Activated CD8-positive, alpha-beta T cell treated with anti-CD3 and anti-CD28 coated beads, Interleukin-2, amount 10 ng/mL, durations not matched to agents 7 days and 5 days (primary cell): Measurements from ENCODE around the gene UBAC2. TPM values are rescaled to one million over a fixed set of nuclear protein-coding genes. Genes with fewer than 3 reads are reported as not detected.

Source experiments
- ATAC-seq: fragments of 150-1000 bp; cut with Tn5 transposase; one replicate; pipeline ENCODE4 v1.10.0; 2021; ENCODE audit warnings: moderate library complexity
- CTCF ChIA-PET: fragments of 350-600 bp; sonication (Branson Sonifier 250); formaldehyde crosslinking; loops from one replicate; lab custom pipeline; 2021; ENCODE audit warnings: antibody characterized with exemption; lab: Charles Lee
- POLR2A ChIA-PET: fragments of 350-600 bp; sonication (Branson Sonifier 250); formaldehyde crosslinking; loops from one replicate; lab custom pipeline; 2021; ENCODE audit warnings: antibody characterized with exemption; lab: Charles Lee
- DNase-seq: peaks from one replicate; pipeline ENCODE4 v3.0.0-alpha.2; 2020
- H3K27ac Mint-ChIP-seq: one replicate; pipeline ENCODE4 v1.8.0; 2021; ENCODE audit warnings: mild to moderate bottlenecking, mixed read lengths
- H3K27me3 Mint-ChIP-seq: one replicate; pipeline ENCODE4 v1.8.0; 2021; ENCODE audit warnings: low read depth, mixed read lengths
- H3K36me3 Mint-ChIP-seq: one replicate; pipeline ENCODE4 v1.8.0; 2021; ENCODE audit warnings: low read depth, mixed read lengths
- H3K4me1 Mint-ChIP-seq: one replicate; pipeline ENCODE4 v1.8.0; 2021; ENCODE audit warnings: low read depth, mixed read lengths
- H3K4me3 Mint-ChIP-seq: one replicate; pipeline ENCODE4 v1.8.0; 2021; ENCODE audit warnings: mild to moderate bottlenecking, mixed read lengths
- H3K9me3 Mint-ChIP-seq: one replicate; pipeline ENCODE4 v1.8.0; 2022; ENCODE audit warnings: mixed read lengths; ENCODE audit not compliant: insufficient read depth
- total RNA-seq, 2 experiments: library from RNA; stranded (reverse); gene quantifications; one replicate each; pipeline ENCODE4 v1.2.3, GENCODE V29; 2021

UBAC2 gene
- total RNA-seq, 2 experiments from 2014 or later: 67.4 to 71.2 TPM

DNA sequence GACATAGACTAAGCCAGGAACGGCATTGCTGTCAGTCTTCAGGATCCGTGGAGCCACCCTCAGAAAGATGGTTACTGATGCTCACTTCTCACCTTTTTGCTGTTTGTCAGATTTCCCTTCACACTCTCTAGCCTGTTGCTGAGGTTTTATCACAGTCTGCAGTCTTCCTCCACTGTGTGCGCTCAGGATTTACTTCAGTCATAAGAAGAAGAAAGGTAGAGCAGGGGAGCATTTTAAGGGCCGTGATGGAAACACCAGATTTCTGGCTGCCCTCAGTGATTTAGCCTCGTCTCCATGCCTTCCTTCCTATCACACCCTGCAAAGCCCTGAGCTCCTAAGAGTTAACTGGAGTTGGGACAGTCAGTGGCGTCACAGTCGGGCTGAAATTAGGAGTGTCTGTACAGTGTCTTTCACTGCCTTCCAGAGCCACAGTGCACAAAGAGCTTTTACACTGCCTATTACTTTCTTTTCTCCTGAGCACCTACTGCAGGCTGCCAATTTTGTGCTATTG is 166.5 kb downstream of the UBAC2 start:
- H3K9me3 Mint-ChIP-seq: no peaks in the 10 kb centered on the region
- peaks cover 70% of the 10 kb centered on the region for H3K4me1 Mint-ChIP-seq
- ChIA-PET CTCF (interaction anchor here (0.9 to 3.7 kb wide), 14 partner anchors 9 to 191 kb away, joined by 3 to 22 read pairs (median 5); partner anchors contain the start of gene GPR18), POLR2A (interaction anchor here (1.0 to 1.7 kb wide), 5 partner anchors 9 to 36 kb away, joined by 3 to 8 read pairs (median 4); no protein-coding TSS in a partner anchor)
- peaks cover 66% of the 10 kb centered on the region for H3K36me3 Mint-ChIP-seq
- H3K27me3 Mint-ChIP-seq: no peaks in the 10 kb centered on the region
- H3K4me3 Mint-ChIP-seq: peak overlapping the region; percentile 30
- peak; percentile 23 for DNase-seq
- peak; percentile 42 for ATAC-seq
- peak overlapping the region; percentile 77 for H3K27ac Mint-ChIP-seq

DNA sequence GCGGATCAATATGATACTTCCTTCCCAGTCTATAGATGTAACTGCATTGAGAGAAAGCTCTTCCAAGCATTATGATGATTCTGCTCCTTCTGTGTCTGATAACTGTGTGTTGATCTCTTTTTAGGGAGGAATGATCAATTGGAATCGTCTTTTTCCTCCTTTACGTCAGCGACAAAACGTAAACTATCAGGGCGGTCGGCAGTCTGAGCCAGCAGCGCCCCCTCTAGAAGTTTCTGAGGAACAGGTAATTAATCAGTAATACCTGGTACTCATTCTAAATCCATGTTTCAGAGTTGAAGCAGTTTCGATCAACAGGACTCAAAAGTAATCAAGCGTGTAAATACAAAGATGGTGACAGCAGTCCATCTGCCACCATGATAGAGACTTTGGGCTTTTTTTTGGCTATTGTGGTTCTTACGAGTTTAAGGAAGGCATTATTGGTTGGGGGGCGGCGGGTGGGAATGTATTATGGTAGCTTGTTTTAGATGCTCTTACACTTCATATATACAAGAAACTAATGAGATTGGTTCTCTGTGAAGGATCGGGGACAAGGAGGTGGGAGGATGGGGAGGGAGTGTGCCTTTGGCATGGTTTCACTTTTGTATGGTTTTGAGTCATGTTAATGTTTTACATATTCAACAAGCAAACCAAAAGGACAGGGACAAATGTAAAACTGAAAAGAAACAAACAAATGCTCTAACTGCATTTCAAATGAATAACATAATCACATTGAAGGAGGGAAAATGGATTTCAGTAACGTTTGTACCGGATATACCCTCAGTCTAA is 167.2 kb downstream of the UBAC2 start:
- DNase-seq: peak; percentile 27
- no peaks in the 10 kb centered on the region for H3K27me3 Mint-ChIP-seq
- peaks cover 64% of the 10 kb centered on the region for H3K36me3 Mint-ChIP-seq
- ChIA-PET POLR2A (interaction anchor here (1.1 to 1.7 kb wide), 4 partner anchors 10 to 16 kb away, joined by 3 to 8 read pairs (median 4); no protein-coding TSS in a partner anchor), CTCF (interaction anchor here (0.9 to 3.7 kb wide), 12 partner anchors 8 to 191 kb away, joined by 3 to 22 read pairs (median 6); partner anchors contain the start of gene GPR18)
- H3K27ac Mint-ChIP-seq: peak overlapping the region; percentile 28
- H3K4me3 Mint-ChIP-seq: no peak overlapping the region
- ATAC-seq: no peak
- peaks cover 71% of the 10 kb centered on the region for H3K4me1 Mint-ChIP-seq
- H3K9me3 Mint-ChIP-seq: no peaks in the 10 kb centered on the region

DNA sequence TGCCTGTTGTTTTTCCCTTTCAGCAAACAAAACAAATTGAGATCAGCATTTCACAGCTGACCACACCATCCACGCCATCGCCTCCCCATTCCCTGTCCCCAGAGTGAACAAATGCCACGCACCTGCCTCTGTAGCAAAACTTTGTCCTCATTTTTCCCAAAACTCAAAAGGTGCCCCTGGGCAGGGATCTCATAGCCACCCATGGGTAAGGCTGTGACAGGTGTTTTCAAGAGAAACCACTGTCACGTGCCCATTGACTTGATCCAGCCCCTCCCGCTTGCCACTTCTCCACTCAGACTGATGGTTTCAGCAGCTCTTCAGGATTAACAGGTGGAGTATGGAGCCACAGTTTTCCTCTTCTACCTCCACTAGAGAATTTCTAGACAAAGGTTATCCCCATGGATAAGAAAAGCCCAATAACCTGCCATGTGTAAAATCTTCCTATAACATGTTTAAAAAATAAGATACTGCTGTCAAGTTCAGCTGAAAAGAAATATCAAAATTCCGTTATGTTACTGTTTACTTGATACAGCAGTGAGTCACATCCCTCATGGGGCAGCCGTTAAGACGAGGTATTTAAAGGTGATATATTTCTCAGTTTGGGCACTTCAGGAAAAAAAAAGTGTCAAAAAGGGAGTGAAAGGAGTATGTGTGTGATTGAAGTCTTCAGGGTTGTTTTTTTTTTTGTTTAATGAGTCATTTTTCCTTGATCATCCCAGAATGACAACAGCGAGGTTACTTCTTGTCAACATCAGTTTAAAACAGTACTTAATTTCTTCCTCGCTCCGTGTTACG is 170.0 kb downstream of the UBAC2 start:
- ChIA-PET POLR2A (interaction anchor here (0.6 kb wide), 1 partner anchor 42 kb away, joined by 3 read pairs; no protein-coding TSS in a partner anchor), CTCF (interaction anchor here (0.8 to 5.3 kb wide), 7 partner anchors 10 to 194 kb away, joined by 3 to 37 read pairs (median 4); no protein-coding TSS in a partner anchor)
- H3K27me3 Mint-ChIP-seq: no peaks in the 10 kb centered on the region
- ATAC-seq: no peak
- H3K9me3 Mint-ChIP-seq: no peaks in the 10 kb centered on the region
- peaks cover 85% of the 10 kb centered on the region for H3K4me1 Mint-ChIP-seq
- H3K4me3 Mint-ChIP-seq: no peak overlapping the region
- DNase-seq: no peak
- H3K27ac Mint-ChIP-seq: no peak overlapping the region
- H3K36me3 Mint-ChIP-seq: peaks cover 71% of the 10 kb centered on the region

DNA sequence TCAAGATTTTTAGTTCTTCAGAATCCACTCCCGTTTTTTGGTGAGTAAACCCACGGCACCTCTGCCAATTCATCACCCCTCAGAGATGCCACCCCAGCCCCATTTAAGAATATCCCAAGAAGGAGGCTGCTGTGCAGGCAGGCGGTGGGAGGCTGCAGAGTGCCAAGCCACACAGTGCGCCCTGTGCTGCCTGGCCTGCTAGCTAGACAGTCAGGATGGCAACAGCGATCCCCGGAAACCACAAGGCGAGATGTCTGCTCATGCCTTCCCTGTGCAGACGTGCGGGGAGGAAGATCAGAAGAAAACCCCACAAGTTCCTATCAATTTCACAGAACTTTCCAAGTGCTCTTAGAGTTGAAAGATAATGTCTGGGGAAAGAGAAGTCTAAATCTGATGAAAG is 171.3 kb downstream of the UBAC2 start:
- Mint-ChIP-seq H3K27me3 (no peaks in the 10 kb centered on the region), H3K9me3 (no peaks in the 10 kb centered on the region), H3K27ac (peak overlapping the region; percentile 67), H3K36me3 (peaks cover 77% of the 10 kb centered on the region), H3K4me3 (peak overlapping the region; percentile 39), H3K4me1 (peaks cover 86% of the 10 kb centered on the region)
- ChIA-PET POLR2A (interaction anchor here (1.3 kb wide), 1 partner anchor 19 kb away, joined by 4 read pairs; no protein-coding TSS in a partner anchor), CTCF (interaction anchor here (0.9 to 5.3 kb wide), 8 partner anchors 9 to 196 kb away, joined by 3 to 37 read pairs (median 8); no protein-coding TSS in a partner anchor)
- DNase-seq (peak; percentile 65), ATAC-seq (peak; percentile 89)

DNA sequence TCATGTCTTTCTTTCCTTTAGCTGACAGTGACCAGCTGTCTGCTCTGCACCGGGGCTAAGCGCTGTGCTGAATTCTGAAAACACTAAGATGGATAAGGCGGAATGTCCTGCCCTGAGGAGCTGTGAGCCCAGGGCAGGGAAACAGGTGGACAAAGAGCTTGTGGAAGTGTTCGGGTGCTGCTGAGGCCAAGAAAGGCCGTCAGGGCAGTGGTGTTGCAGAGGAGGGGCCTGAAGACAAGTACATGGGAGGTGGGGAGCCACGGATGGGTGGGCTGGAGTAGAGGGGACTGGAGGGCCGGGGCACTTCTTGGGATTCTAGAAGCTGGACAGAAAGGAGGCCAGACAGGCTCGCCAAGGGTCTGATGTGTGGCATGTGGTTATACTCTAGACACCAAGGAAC is 172.8 kb downstream of the UBAC2 start:
- ATAC-seq: no peak
- no peaks in the 10 kb centered on the region for H3K27me3 Mint-ChIP-seq
- H3K36me3 Mint-ChIP-seq: peaks cover 74% of the 10 kb centered on the region
- ChIA-PET CTCF (interaction anchor here (1.1 to 5.3 kb wide), 5 partner anchors 8 to 104 kb away, joined by 3 to 37 read pairs (median 8); no protein-coding TSS in a partner anchor), POLR2A (interaction anchor here (0.7 kb wide), 1 partner anchor 1015 kb away, joined by 3 read pairs; no protein-coding TSS in a partner anchor)
- no peaks in the 10 kb centered on the region for H3K9me3 Mint-ChIP-seq
- no peak overlapping the region for H3K4me3 Mint-ChIP-seq
- peaks cover 81% of the 10 kb centered on the region for H3K4me1 Mint-ChIP-seq
- DNase-seq: no peak
- peak overlapping the region; percentile 5 for H3K27ac Mint-ChIP-seq

DNA sequence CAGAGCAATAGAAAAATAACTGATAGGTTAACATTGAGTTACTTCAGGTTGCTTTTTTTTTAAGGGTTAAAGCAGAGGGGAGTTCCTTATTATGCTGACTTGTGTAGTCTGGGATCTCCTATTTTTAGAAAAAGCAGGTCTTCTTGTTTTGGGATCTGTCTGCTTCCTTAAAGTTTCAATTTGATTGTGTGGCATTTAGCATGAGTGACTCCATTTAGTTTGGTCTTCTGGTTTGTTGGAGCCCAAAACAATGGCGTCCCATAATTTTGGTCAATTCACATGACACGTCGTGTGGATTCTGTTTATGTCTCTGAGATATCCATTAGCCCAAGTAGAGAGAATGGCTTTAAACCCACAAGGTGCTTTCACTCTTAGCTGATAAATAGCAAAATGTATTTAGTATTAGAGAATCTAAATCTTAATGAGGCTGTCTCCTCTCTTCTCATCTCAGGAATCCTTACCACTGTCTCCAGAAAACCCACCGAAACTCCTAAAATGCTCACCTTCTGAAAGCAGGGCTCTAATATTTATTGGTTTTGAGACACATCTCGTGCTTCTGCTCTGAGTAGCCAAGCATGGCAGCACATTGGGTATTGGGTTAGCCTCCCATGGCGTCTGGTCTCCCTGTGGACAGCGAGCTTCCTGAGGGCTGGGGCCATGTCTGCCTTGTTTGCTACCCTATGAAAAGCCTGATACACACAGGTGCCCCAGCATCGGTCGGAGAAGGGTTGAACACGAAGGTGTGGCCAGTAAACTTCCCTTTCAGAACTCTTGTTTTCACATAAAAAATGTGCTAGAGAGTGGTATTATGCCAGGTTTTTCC is 173.7 kb downstream of the UBAC2 start:
- CTCF ChIA-PET: interaction anchor here (0.7 to 5.3 kb wide), 4 partner anchors 9 to 105 kb away, joined by 3 to 37 read pairs (median 10); no protein-coding TSS in a partner anchor

DNA sequence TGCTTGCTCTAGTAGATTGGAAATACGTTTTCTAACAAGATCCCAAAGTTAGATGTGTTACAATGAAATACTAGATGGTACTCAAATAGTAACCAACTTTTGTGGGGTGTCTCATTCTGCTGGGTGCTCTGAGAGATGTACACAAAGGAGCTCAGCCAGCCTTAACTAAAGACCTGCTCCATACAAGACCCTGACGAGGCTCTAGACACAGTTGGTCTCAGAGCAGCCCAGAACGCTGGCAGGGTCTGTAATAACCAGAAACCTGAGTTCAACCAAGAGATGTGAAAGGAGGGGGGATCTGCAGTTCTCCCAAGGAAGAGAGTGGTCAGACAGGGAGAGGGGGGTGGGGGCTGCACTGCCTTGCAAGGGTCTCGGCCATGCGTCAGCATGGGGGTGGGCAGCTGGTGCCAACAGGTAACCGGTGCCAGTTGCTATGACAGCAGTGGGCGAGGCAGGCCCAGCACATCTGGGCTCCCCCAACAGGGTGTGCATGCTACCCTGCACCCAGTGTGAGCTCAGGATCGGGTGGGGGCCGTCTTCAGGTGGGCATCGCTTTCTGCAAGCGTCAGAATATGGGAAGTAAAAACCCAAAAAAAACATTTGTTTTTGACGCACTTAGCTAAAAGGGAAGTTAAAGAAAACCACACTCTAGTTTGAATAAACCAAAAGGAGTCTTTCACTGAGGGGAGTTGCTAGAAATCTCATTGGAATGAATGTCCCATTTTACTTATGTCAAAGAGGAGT is 174.5 kb downstream of the UBAC2 start:
- Mint-ChIP-seq H3K4me3 (peak overlapping the region; percentile 51), H3K27me3 (no peaks in the 10 kb centered on the region), H3K36me3 (peaks cover 77% of the 10 kb centered on the region), H3K27ac (peak overlapping the region; percentile 81), H3K4me1 (peaks cover 85% of the 10 kb centered on the region), H3K9me3 (no peaks in the 10 kb centered on the region)
- POLR2A ChIA-PET: interaction anchor here (0.5 to 1.4 kb wide), 3 partner anchors 12 to 175 kb away, joined by 3 to 5 read pairs (median 3); no protein-coding TSS in a partner anchor
- peak; percentile 21 for DNase-seq
- peak; percentile 37 for ATAC-seq
- CTCF ChIA-PET: interaction anchor here (0.7 to 5.3 kb wide), 6 partner anchors 13 to 109 kb away, joined by 3 to 37 read pairs (median 6); no protein-coding TSS in a partner anchor

More for the DNA sequence above, 173.7 kb downstream of the UBAC2 start:
- Mint-ChIP-seq H3K27me3 (no peaks in the 10 kb centered on the region), H3K36me3 (peaks cover 77% of the 10 kb centered on the region), H3K4me1 (peaks cover 83% of the 10 kb centered on the region), H3K4me3 (no peak overlapping the region), H3K27ac (peak overlapping the region; percentile 81), H3K9me3 (no peaks in the 10 kb centered on the region)
- no peak for ATAC-seq
- DNase-seq: no peak
- POLR2A ChIA-PET: interaction anchor here (0.5 to 0.7 kb wide), 2 partner anchors 174 to 1014 kb away, joined by 3 read pairs; no protein-coding TSS in a partner anchor

DNA sequence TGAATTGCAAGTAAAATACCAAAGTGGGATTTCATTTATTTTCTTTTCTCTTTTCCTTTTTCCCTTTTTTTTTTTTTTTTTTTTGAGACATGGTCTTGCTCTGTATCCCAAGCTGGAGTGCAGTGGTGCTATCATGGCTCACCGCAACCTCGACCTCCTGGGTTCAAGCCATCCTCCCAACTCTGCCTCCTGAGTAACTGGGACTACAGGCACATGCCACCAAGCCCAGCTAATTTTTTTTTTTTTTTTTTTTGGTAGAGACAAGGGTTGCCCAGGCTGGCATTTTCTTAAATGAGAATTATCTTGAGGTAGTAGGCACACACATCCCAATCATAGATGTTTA is 175.1 kb downstream of the UBAC2 start:
- CTCF ChIA-PET: interaction anchor here (0.8 to 5.3 kb wide), 5 partner anchors 9 to 106 kb away, joined by 4 to 37 read pairs (median 7); no protein-coding TSS in a partner anchor
- POLR2A ChIA-PET: interaction anchor here (0.9 to 1.4 kb wide), 2 partner anchors 13 to 19 kb away, joined by 3 to 5 read pairs; no protein-coding TSS in a partner anchor
- H3K27ac Mint-ChIP-seq: no peak overlapping the region
- peaks cover 85% of the 10 kb centered on the region for H3K4me1 Mint-ChIP-seq
- no peak for ATAC-seq
- H3K9me3 Mint-ChIP-seq: no peaks in the 10 kb centered on the region
- peak overlapping the region; percentile 51 for H3K4me3 Mint-ChIP-seq
- peaks cover 73% of the 10 kb centered on the region for H3K36me3 Mint-ChIP-seq
- H3K27me3 Mint-ChIP-seq: no peaks in the 10 kb centered on the region
- peak; percentile 15 for DNase-seq

DNA sequence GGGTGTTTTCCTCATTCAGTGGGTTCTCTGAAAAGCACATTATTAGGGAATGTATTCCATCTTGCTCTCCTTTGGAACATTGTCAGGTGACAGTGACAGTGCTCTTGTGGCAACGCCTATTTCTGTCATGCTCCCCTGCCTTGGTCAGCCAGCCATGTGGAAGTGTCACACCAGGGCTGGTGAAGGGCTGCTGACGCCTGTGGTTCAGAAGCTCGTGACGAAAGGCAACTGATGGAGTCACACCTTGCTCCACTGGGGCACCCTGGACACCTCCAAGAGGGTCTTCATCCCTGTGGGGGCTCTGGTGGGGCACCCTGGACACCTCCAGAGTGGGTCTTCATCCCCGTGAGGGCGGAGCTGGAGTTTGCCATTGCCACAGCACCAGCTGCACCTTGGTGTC is 175.5 kb downstream of the UBAC2 start:
- ChIA-PET POLR2A (interaction anchor here (0.9 to 1.4 kb wide), 2 partner anchors 13 to 20 kb away, joined by 3 to 5 read pairs; no protein-coding TSS in a partner anchor), CTCF (interaction anchor here (0.8 to 5.3 kb wide), 5 partner anchors 9 to 106 kb away, joined by 4 to 37 read pairs (median 7); no protein-coding TSS in a partner anchor)
- no peaks in the 10 kb centered on the region for H3K9me3 Mint-ChIP-seq
- H3K27ac Mint-ChIP-seq: no peak overlapping the region
- H3K36me3 Mint-ChIP-seq: peaks cover 71% of the 10 kb centered on the region
- DNase-seq (peak; percentile 18), ATAC-seq (no peak)
- H3K27me3 Mint-ChIP-seq: no peaks in the 10 kb centered on the region
- peaks cover 85% of the 10 kb centered on the region for H3K4me1 Mint-ChIP-seq
- H3K4me3 Mint-ChIP-seq: no peak overlapping the region
